GM13977 (cell line): ENCODE measurements around the gene DHX32.

ENCODE experiments used
- DNase-seq: peaks from one replicate; pipeline ENCODE4 v3.0.0; 2012; ENCODE audit warnings: low spot score
- in situ Hi-C: fragments of 300-500 bp; cut with MboI; formaldehyde crosslinking; loops from one replicate; pipeline ENCODE4 v1.12.0; 2022; ENCODE audit warnings: low sequenced_read_pairs, low pct_unique_long_range_greater_than_20kb, mixed read lengths, inconsistent platforms; ENCODE audit not compliant: unreplicated experiment
- TF ChIP-seq, protein P1 (sequence below): IDR thresholded peaks from 2 replicates; pipeline ENCODE4 v1.5.1; 2012; ENCODE audit warnings: mild to moderate bottlenecking, control low read depth; ENCODE audit not compliant: insufficient read depth; ENCODE audit errors: extremely low read depth, missing control alignments

The DHX32 gene

DNA sequence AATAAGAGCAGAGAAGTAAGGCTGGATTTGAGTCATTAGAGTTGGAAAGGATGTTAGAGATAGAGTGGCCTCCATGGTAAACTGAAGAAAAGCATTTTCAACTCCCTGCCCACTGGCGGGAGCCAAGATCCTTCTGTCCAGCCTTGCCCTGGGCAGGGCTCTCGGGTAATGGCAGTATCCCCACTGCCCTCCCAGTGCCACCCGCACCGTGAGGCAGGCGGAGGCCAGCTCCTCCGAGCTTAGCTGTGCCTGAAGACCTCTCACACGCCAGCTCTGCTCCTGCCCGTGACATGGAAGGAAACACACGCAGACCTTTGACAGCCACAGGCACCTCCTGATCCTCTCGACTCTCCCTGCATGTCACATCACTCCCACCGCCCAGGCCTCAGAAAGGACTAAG lies 35.5 kb downstream of the DHX32 start:
- in situ Hi-C loops, result no loop called here
- no peak for DNase-seq
- TF ChIP-seq, protein P1, sequence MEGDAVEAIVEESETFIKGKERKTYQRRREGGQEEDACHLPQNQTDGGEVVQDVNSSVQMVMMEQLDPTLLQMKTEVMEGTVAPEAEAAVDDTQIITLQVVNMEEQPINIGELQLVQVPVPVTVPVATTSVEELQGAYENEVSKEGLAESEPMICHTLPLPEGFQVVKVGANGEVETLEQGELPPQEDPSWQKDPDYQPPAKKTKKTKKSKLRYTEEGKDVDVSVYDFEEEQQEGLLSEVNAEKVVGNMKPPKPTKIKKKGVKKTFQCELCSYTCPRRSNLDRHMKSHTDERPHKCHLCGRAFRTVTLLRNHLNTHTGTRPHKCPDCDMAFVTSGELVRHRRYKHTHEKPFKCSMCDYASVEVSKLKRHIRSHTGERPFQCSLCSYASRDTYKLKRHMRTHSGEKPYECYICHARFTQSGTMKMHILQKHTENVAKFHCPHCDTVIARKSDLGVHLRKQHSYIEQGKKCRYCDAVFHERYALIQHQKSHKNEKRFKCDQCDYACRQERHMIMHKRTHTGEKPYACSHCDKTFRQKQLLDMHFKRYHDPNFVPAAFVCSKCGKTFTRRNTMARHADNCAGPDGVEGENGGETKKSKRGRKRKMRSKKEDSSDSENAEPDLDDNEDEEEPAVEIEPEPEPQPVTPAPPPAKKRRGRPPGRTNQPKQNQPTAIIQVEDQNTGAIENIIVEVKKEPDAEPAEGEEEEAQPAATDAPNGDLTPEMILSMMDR, result no peak

- in situ Hi-C loops, result no loop called here
- no peak for DNase-seq
- TF ChIP-seq, protein P1, result no peak
Measured at GRCh38 chr10:125844751-125845221, 36.3 kb downstream of the DHX32 start.

DNA sequence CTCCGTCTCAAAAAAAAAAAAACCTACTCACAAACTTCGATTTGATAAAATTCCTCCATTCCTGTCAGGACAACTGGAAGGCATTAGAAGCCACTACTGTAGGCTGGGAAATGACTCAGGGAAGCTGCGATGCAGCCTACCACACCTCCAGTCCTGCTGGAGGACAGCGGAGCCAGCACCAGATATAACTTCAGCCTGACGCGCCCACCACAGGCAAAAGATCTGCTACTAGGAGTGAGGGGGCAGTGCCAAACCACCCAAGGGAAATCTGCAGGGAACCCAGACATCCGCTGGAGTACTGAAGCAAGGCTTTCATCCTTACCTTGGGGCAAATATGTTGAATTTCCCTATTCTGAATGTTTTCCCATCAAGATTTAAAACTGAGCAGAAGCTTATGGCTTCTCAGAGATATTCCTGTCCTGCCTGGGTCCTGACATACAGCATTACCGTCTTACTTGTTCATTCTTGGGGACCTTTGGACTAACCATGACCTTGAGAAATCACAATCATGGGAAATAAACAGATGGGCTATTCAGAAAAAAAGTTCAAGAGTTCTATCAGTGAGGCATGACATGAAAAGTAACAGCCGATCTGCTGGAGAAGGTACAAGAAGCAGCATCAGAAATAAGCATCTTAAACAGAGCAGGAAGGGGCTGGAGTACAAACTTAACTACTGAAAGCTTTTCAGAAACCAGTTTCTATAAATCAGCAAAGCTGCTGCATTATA lies 37.3 kb downstream of the DHX32 start:
- TF ChIP-seq, protein P1, result no peak
- in situ Hi-C loops, result no loop called here

GRCh38 chr10:125840955-125841354 lies 40.1 kb downstream of the DHX32 start:
- no peak for DNase-seq
- in situ Hi-C loops, result no loop called here
- TF ChIP-seq, protein P1, result no peak

More for the DNA sequence above, 37.3 kb downstream of the DHX32 start:
- DNase-seq, result no peak

DNA sequence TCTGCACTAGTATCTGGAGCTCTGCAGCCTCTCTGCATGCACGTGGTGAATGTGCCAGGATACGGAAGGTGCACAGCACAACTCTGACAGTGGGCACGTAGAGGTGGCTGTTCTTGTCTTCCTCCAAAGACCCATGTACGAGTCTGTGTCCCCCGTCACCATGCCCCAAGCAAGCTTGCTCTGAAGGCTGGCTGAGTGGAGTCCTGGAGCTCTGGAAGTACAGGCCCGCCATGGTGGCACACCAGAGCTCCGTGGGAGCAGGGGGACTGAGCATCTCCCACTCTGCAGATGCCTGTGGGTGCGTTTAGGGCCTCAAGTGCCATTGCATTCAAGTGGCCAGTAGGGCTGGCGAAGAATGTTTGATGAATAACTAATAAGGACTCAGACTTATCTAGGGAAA lies 40.7 kb downstream of the DHX32 start:
- TF ChIP-seq, protein P1, result no peak
- DNase-seq, result no peak
- in situ Hi-C loops, result no loop called here

DNA sequence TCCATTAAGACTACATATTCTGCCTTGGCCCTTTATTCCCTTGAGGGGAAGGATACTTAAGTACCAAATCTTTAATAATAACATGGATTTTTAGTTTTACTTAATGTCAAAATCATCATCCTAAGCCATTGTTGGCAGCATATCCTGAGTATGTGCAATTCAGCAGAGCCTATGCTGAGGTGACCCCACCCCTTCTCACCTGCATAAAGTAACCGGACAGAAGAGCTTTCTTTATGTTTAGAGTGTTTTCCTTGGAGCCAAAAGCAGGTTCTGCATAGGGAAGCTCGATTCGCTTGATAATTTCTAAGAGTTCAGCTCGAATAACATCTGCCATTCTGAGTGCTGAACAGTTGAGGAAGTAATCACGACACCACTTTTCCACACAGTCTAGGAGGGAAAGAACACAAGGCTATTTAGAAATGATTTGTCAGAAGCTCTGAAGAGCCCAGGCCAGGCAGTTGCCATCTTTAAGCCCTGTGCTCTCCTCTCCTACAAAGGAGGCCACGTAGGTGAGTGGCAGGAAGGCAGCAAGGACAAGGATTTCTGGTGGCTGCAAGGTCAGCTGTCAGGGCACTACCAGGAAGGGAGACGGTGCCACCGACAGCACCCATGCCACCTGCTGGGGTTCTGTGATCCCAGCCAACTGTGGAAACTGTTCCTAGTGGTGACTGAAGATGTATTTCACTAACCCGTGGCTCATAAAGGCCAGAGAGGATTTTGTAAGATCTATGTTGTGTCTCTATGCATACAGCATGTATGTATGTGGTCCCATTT lies 42.1 kb downstream of the DHX32 start:
- DNase-seq, result no peak
- TF ChIP-seq, protein P1, result no peak
- in situ Hi-C loops, result no loop called here
